Glomerular endothelial cell (primary cell): ENCODE results near the gene SYT2. TPM values are rescaled to one million over a fixed set of nuclear protein-coding genes. Genes with fewer than 3 reads are reported as not detected.
A peak's percentile ranks its signal among the peaks of the same experiment; 100 is the strongest.
"Not testable (repeated sequence)": the region's sequence is repeated elsewhere in the genome, so short reads cannot be mapped to it uniquely, and the experiment has no call there.

Source experiments
- DNase-seq: peaks from one replicate; pipeline ENCODE4 v3.0.0-alpha.2; 2011; ENCODE audit warnings: low read depth, low spot score; ENCODE audit errors: extremely low read depth
- total RNA-seq: library from RNA; depleted of rRNA; stranded (reverse); fragments of >200 nt; gene quantifications from 2 replicates; pipeline ENCODE4 v1.2.3, GENCODE V29; 2015

SYT2 gene
- total RNA-seq: not detected in 2 replicates

DNA sequence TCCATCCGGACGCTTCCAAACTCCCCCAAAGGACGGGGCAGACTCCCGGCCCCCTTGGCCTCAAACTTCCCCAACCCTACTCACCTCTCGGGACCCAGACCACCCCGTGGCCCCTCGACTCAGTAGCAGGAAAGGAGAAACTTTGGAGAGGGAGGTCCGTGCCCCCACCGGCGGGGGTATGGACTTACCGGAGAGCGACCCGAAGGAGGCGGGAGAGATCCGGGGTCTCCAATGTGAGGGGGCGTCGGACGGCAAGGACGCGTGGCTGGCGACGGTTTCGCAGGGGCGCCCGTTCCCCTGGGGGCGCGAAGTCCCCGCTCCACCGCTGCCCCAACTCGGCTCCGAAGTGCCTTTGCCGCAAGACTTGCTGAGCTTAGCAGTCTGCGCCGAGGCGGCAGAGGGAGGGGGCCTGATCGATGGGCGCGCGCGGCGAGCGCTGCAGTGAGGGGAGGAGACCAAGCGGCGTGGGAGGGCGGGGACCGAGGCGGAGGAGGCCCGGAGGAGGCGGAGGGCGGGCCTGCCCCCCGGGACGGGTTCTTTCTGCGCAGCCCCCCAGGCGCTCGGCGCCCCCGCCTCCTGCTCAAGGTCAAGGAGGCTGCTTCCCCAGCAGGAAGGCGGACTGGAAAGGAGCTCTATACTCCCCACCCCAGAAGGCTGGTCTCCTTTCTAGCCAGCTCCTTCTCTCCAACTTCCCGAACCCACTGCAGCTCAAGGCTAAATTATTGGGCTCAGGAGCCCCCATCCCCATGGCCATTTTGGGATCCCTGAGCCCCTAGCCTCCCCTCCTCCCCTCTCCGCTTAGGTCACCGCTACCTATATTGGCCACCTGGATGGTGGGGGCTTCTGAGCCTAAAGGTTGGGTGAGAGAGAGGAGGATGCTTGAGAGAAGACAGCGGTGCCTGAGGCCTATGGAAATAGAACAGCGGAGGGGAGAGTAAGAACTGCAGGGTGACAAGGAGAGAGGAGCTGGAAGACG lies at the start of gene SYT2:
TSS of gene SYT2 (minus strand) at position 385 of the 976 bp plus-strand sequence. CDS start 104,682 bp downstream, outside the sequence.
- DNase-seq: no peak

DNA sequence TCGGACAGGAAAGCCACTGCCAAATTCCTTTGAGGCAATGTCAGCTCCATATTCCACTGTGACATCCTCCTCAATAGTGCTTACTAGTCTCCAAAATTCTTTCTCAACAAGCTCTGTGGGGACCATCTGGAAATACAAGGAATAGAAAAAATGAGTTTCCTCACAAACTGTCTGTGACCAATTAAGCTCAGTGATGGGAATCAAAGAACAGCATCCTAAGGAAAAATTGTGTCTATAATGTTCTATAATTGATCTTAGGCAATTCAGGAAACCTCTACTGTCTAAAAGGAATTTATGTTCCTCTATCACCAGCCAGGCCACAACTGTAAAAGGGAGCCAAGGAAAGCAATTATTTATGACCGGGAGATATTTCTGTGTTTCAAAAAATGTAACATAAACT lies 46.1 kb upstream of the SYT2 start:
- no peak for DNase-seq

DNA sequence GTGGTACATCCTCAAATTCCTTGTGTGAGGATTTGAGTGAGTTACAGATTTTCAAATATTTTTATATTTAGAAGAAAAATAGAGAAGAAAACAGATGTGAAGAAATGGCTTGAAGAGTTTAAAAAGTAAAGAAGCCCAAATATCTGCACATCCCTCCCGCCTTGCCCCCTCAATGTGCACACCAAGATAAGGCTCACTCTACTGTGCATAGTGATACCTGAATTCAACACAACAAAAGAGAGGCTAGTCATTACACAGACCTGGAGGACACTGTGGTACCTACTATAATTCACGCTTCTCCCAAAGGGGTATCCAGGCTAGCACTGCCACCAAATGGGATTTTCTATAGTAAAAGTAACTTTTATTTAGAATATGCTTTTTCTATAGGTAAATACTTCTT lies 44.0 kb upstream of the SYT2 start:
- DNase-seq: no peak

DNA sequence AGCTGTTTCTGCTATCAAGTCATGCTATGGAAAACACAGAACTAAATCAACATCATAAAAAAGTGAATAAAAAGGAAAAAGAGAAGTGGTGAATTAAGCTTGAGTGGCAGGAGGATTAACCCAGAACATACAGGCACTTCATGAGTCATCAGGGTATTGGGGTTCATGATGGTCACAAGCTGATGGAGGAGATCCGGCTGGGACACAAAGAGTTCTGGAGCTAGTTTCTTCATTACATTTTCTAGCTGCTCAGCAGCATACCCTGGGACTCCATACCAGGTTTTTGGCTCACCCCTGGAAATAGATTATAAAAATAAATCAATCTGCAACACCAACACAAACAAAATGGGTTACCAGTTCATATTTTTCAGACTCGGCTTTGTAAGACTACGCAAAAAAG lies 42.5 kb upstream of the SYT2 start:
- DNase-seq: no peak

DNA sequence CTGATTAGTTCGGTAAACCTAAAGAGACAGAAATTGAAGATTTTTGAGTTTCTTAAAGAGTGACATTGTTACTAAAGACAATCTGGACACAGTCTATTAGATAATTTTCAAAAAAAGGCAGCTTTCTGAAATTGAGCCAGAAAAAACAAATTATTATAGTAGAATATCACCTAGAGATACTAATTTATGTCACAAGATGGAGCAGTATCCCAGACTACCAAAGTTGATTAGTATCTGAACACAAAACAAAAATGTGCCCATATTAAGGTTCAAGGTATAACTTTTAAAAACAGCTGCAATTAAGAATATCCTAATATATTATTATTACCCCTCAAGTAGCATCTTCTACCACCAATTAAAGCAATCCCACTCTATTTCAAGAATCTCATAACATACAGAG lies 40.5 kb upstream of the SYT2 start:
- DNase-seq: no peak

DNA sequence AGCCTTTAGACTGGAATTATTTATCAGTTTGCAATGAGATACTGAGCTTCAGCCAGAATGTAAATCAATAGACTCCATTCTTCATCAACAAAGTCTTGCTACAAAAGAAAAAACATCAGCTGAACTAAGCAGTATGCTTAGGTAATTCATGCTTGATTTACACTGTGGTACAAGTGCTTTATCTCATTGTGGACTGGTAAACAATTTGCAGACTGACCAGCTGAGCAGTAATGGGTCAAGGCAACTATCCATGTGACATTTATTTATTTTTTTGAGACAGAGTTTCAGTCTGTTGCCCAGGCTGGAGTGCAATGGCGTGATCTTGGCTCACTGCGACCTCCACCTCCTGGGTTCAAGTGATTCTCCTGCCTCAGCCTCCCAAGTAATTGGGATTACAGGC lies 39.8 kb upstream of the SYT2 start:
- no peak for DNase-seq

DNA sequence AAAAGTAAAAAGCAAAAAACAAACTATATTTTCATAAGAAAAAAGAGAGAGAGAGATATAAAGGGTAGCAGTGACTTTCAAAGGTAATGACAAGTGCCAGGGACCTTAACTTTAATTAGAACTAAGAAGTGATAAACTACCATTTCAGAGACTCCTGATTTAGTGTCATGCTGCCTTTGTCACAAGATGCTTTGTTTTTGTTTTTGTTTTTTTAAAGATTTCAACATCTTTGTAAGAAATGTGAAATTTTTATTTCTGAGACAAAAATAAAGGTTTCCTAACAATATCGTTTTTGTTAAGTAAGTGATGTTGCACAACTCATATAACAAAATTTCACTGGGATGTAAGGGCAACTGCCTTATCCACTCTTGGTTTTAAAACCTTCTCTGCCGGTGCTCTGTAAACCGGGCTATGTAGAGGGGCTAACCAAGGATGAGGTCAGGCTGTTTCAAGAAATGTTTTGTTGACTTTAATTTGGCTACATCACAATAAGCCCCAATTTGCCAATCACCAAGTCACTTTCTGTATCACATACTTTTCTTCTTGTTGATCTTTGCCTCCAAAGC lies 35.2 kb upstream of the SYT2 start:
- no peak for DNase-seq

DNA sequence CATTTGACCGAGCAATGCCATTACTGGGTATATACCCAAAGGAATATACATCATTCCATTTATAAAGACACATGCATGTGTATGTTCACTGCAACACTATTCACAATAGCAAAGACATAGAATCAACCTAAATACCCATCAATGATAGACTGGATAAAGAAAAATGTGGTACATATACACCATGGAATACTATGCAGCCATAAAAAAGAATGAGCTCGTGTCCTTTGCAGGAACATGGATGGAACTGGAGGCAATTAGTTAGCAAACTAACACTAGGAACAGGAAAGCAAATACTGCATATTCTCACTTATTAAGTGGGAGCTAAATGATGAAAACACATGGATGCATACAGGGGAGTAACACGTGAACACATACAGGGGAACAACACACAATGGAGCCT lies 34.5 kb upstream of the SYT2 start:
- DNase-seq: not testable (repeated sequence)

DNA sequence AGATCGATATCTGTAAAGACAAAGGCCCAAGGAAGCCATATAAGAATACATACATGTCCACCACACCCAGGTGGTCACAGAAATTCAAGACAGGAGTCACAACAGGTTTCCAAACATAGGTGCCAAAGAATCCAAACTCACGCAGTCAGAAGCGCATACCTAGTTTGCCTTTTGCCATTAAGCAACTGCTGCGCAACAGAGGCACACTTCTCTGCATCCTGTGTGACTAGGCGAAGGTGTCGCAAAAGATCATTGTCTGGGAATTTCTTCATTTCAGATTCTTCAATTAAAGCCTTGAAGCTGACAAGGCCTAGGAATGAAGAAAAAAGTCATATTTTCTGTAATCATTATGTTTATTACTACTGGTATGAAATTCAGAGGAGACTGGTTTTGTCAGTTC lies 32.2 kb upstream of the SYT2 start:
- DNase-seq: no peak

DNA sequence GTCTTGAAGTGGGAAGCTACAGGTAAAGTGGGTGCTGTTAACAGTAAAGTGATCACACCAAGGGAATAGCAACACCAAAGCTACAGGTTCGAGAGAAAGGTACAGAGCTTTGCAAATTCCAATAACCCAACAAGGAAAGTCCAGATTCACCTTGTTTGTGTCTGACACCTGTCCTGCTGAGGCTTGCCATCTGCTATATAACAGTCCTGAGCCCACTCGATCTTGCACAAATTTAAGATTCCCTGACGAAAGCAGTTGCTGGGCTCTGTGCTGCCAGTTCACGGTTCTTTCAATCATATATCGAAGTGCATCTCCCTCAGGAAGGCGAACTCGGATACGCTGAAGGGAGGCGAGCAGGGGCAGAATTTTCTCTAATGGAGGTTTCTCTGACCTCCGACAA lies 23.0 kb upstream of the SYT2 start:
- DNase-seq: no peak

DNA sequence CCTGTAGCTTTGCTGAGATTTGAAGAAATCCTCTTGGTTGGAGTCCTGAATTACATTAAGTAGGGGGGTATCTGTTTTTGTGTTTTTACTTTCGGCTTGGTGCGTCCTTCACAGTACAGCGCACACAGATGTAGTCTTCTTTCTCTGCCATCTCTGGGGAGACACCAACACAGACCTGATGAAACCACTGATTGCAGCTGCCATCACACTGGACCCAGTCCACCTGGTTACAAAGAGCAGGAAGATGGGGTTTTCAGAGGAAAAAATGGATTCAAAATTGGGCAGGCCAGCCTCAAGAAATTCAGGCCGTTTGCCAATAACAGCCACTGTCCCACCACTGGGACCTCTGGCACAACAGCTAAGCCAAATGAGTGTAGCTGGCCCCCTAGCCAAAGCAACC lies 18.7 kb upstream of the SYT2 start:
- DNase-seq: no peak

DNA sequence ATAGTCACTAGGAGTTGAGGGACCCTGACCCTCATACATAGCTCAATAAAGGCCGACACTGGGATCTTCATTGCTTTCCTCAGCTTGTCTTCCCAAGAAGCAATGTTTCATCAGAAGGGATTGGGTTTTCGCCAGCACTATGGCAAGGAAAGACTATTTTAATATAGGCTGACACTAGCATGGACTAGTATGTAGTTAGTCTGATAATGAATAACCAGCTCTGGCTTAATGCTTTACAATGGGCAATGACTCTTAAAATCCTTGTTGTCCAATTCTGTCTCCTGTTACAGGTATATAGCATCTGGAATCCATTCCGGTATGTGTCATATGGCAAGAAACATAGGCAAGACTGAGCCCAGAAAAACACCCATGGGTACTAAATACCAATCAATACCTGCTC lies 15.3 kb upstream of the SYT2 start:
- DNase-seq: no peak

DNA sequence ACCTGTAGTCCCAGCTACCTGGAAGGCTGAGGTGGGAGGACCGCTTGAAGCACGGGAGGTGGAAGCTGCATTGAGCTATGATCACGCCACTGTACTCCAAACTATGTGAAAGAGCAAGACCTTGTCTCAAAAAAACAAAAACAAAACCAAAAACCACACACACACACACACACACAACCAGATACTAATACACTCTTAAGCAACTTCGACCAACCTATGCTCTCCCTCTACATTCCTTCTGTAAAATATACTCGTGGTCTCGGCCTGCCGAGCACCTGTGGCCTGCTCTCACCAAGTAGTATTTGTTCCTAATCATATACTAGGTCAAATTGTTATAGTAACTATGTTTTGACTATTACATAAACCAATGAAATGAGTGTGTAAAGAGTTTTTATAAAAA lies 13.5 kb upstream of the SYT2 start:
- no peak for DNase-seq

DNA sequence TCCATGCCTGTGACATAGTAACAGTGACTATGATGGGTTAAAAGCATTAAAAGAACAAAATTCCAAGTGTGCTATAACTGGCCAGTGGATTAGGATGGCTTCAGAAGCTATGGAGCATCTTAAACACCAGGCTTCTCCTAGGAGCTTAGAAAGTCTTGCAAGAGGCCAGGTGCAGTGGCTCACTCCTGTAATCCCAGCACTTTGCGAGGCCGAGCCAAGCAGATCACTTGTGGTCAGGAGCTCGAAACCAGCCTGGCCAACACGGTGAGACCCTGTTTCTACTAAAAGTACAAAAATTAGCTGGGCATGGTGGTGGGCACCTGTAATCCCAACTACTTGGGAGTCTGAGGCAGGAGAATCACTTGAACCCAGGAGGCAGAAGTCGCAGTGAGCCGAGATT lies 12.8 kb upstream of the SYT2 start:
- DNase-seq: not testable (repeated sequence)

DNA sequence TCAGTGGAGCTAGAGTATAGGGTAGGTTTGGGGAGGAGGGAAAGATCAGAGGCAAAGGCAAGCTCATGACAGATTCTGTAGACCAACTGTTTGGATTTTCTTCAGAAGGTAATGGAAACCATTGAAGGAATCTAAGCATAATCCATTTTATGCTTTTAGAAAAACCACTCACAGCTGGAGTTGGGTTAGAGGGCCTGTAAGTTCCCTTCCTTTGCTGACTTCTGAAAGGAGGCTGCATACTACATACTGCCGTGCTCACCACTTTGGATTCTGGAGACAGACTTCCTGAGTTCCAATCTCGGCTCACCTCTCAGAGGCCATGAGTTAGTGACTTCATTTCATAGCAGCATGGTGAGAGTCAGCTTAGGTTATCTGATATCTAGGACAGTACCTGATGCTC lies 6.4 kb upstream of the SYT2 start:
- DNase-seq: no peak

DNA sequence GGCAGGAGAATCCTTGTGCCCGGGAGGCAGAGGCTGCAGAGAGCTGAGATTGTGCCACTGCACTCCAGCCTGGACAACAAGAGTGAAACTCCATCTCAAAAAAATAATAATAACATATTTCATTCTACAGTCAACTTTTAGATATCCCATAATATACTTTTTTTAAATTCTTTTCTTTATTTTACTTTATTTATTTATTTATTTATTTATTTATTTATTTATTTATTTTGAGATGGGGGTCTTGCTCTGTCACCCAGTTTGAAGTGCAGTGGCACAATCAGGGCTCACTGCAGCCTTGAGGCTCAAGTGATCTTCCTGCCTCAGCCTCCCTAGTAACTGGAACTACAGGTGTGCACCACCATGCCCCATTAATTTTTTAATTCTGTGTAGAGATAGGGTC lies 3.9 kb upstream of the SYT2 start:
- DNase-seq: not testable (repeated sequence)

DNA sequence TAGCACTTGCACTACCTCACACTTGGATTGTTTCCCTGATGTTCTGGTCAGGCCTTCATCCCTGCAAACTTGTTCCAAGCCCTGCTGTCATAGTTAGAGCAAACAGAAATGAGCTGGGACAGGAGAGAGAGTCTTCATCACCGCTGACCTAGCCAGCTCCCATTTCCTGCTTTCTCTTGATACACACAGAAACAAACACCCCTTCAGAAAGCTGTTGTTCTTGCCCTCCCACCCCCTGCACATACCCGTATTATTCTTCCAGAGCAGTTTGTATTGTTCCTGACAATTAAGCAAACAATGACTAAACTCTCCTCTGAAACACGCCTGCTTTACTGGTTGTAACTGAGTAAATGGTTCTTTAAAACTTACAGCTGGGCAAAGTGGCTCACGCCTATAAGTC lies 2.9 kb upstream of the SYT2 start:
- DNase-seq: peak; percentile 42

DNA sequence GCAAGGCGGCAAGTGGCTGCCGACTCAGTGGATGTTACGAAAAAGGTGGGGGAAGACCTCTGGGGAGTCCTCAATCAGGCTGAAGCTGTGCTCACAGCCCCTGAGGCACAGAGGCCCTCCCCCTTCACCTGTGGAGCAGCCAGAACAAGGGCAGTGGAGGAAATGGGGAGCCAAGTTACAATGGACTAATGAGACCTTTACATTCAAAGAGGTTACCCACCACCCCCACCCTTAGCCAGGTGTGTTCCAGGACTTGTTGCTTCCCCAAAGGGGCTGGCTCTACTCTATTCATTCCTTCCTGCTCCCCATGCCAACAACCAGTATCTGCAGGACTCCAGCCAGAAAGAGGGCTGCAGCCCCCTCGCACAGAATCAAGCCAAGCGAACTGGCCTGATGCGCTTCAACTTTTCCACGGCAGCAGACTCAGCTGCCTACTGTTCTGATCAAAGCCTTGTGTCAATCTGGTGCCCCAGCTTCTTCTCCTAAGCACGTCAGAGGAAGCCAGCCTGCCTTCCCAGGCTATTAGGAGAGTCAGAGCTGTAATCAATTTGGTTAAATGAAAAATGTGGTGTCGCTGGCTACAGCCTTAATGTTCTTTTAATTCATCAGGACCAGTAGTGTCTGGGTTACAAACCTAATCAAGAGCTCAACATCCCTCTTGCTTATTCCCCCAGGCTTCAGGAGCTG lies 1.8 kb upstream of the SYT2 start:
- DNase-seq: no peak

DNA sequence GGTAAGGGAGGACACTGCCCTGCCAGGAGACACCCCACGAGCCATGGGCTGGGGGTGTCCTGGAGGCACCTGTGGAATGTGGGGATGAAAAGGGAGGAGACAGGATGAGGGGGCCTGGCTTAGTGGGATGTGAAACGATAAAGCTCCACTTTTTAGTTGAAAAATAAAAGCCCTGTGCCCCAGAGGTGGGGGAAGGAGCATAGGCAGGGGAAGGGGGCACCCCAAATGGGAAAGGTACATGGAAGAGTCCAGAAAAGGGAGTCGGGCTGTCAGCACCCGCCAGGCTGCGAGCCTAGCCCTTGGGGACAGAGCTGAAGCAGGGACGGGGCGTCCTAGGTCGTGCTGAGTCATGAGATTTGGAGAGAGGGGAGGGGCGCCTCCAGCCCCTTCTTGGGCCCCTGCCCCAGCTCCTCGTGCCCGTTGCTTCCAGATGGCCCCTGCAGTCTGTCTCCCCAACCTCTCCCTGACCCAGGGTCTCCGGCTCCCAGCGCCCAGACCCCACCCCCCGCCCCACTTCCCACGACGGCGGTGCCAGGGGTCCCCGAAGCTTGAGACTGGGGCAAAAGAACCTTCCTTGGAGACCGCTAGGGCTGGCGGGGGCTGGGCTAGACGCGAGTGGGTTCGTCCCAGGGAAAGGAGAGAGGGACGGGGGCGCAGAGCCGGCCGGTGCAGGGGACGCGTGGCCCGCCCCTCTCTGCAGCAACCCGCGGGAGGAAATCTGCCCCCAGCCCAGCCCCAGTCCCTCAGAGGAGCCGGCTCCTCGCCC lies 795 bp downstream of the SYT2 start:
- no peak for DNase-seq

DNA sequence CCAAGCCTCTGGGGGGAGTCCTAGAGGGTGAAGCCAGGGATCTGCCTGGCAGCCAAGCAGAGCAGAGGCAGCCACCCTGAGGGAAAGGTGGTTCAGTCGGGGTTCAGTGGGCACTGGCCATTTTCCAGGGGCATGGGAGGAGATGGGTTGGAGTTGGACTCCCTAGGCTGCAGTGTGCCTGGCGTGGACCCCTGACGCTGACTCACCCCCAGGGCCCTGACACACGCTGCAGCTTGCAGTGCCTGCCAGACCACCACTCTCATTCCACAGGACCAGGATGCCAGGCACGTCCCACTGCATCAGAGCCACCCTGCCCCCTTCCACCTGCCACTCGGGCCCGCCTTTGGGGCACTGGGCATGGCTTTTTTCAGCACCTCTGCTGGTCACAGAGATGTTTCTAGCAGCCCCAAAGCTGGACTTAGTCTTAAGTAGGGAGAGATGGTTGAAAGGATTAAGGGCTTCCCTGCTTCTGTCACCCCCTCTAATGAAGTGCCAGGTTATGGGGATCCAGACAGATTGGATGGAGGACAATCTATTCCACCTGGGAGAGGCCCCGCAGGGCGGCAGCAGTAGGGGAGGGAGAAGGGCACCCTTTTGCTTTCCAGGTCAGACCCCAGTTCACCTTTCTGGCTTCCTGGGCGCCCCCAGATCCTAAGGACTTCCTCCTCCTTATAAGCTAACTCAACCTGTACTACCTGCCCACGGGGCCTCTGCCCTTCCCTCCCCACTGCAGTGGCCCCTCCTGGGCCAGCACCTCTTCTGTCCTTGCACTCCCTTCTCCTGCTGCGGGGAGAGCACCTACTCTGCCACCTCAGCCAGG lies 1.6 kb downstream of the SYT2 start:
- no peak for DNase-seq
